ENCODE results near the gene ARMC3. TPM values are rescaled to one million over a fixed set of nuclear protein-coding genes. Genes with fewer than 3 reads are reported as not detected.

ARMC3 gene
- total RNA-seq, 1 experiment from 2014 or later, result not detected

DNA sequence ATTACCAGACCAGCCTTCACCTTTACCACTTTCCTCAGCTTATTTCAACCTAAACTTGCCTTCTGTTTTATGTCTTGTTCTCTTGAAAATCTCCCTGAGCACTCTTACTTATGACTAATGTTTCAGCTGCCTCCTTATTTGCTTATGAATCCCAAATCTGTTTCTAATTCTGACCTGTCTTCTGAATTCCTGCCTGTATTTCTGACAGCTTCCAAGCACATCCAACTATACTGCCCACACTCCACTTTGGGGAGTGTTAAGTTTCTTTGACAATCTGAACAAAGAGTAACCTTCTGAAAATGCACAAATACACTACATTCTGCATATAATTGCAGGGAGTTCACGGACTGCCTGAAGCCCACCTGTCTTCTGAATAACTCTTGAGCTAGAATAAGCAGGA lies 48.7 kb downstream of the ARMC3 start:
- no peak for DNase-seq
- no peak overlapping the region for H3K4me3 ChIP-seq
- no peaks in the 10 kb centered on the region for H3K9me3 ChIP-seq
- H3K27me3 ChIP-seq, result peaks cover 6% of the 10 kb centered on the region; the same call in 1 of the 2 replicates
- H3K36me3 ChIP-seq, result no peaks in the 10 kb centered on the region

DNA sequence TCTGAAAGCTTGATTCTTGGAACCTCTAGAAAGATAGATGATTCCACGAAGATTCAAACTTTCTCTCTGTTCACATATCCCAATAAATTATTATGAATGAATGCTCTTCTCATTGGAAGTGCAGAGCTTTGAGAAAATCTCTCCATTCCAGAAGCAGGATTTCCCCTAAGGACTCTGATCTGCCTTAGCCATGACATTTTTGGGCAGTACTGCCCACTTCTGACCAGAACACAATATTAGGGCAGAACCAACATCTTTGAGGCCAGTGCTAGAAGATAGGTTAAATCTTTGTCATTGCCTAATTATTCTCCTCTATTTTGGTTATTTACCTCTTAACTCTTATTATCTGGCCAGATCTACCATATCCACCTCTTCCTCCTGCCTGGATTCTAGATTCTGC lies 49.9 kb downstream of the ARMC3 start:
- H3K9me3 ChIP-seq, result no peaks in the 10 kb centered on the region
- H3K4me3 ChIP-seq, result no peak overlapping the region
- peaks cover 10% of the 10 kb centered on the region; the same call in 1 of the 2 replicates for H3K27me3 ChIP-seq
- no peaks in the 10 kb centered on the region for H3K36me3 ChIP-seq
- no peak for DNase-seq

- no peaks in the 10 kb centered on the region for H3K36me3 ChIP-seq
- DNase-seq, result no peak
- no peaks in the 10 kb centered on the region for H3K9me3 ChIP-seq
- no peak overlapping the region for H3K4me3 ChIP-seq
- peaks cover 10% of the 10 kb centered on the region; the same call in 1 of the 2 replicates for H3K27me3 ChIP-seq
Measured at GRCh38 chr10:22978287-22978686, 50.4 kb downstream of the ARMC3 start.

GRCh38 chr10:22978918-22979317 lies 51.1 kb downstream of the ARMC3 start:
- H3K9me3 ChIP-seq, result no peaks in the 10 kb centered on the region
- H3K27me3 ChIP-seq, result peaks cover 10% of the 10 kb centered on the region; the same call in 1 of the 2 replicates
- H3K4me3 ChIP-seq, result no peak overlapping the region
- no peak for DNase-seq
- H3K36me3 ChIP-seq, result no peaks in the 10 kb centered on the region

DNA sequence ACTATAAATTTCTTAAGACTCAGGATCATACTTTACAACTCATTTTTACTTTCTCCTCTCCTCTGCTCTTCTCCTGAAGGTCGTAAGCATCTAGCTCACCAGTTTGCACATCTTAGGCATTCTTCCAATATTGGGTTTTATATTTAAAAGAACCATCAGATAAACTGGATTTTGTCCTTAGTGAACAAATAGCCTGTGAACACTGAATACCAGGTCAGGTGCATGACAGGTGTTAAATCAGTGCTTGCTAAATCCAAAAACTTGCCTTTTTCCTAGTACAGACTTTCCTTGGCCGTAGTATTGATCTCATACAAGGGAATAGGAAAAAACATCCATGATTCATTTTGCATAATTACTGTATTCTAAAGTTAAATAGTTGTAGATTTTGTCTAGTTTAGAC lies 53.0 kb downstream of the ARMC3 start:
- Histone ChIP-seq H3K4me3 (no peak overlapping the region), H3K9me3 (no peaks in the 10 kb centered on the region), H3K36me3 (no peaks in the 10 kb centered on the region), H3K27me3 (peaks cover 10% of the 10 kb centered on the region; the same call in 1 of the 2 replicates)
- no peak for DNase-seq

DNA sequence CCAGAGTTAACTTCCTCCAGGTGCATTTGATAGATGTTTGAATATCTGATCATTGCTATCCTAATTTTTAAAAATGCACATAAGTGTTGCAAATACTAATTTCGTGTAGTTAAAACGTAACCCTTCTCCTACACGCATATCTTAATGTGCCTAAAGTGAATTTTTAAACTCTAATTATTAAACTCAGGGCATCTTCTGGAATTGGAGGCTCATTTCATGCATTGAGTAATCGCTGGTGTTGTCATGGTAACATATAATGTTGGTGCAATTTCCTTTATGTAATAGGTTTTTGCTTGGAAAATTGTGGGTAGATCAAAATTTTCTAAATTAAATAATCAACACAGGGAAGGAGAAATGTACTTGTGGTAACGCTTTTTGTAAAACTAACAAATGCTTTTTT lies 56.2 kb downstream of the ARMC3 start:
- no peak for DNase-seq
- Histone ChIP-seq H3K9me3 (no peaks in the 10 kb centered on the region), H3K4me3 (no peak overlapping the region), H3K27me3 (peaks cover 10% of the 10 kb centered on the region; the same call in 1 of the 2 replicates), H3K36me3 (no peaks in the 10 kb centered on the region)

DNA sequence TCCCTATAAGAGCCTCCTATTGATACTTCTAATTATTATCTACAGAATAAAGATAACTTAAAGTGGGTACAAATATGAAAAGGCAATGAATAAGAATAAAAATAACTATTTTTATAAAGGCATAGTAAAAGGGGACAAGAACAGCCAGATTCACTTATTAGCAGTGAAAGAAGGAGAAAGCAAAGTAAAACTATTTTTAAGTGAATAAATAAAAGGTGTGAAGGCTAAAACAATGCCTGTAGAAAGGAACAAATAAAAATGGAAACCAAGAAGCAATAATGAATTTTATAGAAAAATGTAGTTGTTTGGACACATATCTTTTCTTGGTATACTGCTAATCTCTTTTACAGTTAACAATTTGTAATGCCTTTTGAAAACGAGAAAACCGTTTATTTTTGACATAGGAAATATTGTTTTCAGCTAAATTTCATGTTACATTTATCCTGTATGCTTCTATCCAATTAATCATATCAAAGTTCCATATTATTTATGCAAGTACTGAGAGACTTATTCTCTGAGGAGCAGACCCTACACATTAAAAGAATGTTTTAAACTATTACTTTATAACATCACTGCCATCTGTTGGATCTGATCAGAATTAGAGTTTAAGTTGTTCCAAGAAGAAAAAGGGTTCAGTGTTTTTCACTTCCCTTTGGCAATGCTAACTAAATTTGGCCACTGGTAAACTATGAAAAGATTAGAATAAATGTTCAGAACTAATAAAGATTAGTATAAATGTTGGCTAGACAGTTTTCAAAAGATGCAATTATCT lies 59.1 kb downstream of the ARMC3 start:
- Histone ChIP-seq H3K9me3 (no peaks in the 10 kb centered on the region), H3K27me3 (no peaks in the 10 kb centered on the region), H3K4me3 (no peak overlapping the region), H3K36me3 (no peaks in the 10 kb centered on the region)
- DNase-seq, result no peak

DNA sequence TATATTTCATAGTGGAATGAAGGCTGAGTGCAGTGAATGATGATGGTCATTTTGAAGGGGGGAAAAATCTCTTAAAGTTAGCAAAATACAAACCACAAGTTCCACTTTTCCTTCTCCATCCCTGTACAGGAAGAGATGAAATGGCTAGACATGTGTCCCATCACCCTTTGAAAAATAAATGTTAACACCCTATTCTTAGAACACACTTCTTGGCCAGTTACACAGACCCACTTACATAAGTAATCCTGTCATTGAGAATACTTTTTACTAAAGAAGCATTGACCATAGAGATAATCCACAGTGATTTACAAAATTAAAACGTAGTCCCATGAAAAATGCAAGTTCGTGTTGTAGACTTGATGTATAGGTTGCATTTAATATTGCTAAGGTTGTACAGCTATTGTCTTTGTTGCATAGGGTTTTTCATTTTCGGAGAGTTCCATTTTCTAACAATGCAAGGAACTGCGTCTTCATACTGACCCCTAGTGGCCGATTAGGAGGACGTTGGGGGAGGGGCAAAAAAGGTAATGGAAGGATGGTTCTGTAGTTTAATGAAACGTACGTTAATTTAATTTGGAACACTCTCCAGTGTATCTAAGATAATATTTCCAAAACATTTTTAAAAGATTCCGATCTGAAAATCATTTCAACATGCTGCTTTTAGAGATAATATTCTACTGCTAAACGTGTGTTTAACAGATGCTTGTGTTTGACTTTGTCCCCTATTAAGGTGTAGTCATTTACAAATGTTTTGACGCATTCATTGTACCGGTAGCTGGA lies 60.9 kb downstream of the ARMC3 start:
- H3K27me3 ChIP-seq, result no peaks in the 10 kb centered on the region
- H3K4me3 ChIP-seq, result no peak overlapping the region
- DNase-seq, result peak; percentile 13
- H3K36me3 ChIP-seq, result no peaks in the 10 kb centered on the region
- H3K9me3 ChIP-seq, result no peaks in the 10 kb centered on the region

- DNase-seq, result no peak
Measured at GRCh38 chr10:22990443-22990842, 62.6 kb downstream of the ARMC3 start.

GRCh38 chr10:22992075-22992474 lies 64.2 kb downstream of the ARMC3 start:
- DNase-seq, result no peak
- Histone ChIP-seq H3K9me3 (no peaks in the 10 kb centered on the region), H3K4me3 (no peak overlapping the region), H3K27me3 (no peaks in the 10 kb centered on the region; the same call in 1 of the 2 replicates), H3K36me3 (no peaks in the 10 kb centered on the region)

More at GRCh38 chr10:22990443-22990842, 62.6 kb downstream of the ARMC3 start:
- H3K4me3 ChIP-seq, result no peak overlapping the region
- no peaks in the 10 kb centered on the region; the same call in 1 of the 2 replicates for H3K27me3 ChIP-seq
- no peaks in the 10 kb centered on the region for H3K36me3 ChIP-seq
- H3K9me3 ChIP-seq, result no peaks in the 10 kb centered on the region

DNA sequence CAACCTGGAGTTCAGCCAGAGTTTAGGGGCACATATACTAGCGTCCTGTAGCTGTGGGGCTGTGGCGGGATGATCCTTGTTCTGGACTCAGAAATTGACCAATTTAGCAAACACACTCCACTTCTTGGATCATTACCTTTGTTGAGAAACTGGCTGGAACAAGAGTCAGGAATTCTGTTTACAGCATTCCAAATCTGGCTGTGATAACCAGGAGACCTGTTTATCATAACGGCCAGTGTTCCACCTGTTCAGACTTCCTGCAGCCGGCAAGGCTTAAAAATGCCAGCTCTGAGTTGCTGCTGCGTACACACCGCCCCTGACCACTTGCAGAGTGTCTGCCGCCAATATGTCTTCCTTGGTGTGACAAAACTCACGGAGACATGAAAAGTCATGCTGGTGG lies 64.8 kb downstream of the ARMC3 start:
- no peaks in the 10 kb centered on the region for H3K9me3 ChIP-seq
- H3K27me3 ChIP-seq, result no peaks in the 10 kb centered on the region; the same call in 1 of the 2 replicates
- no peak for DNase-seq
- no peak overlapping the region for H3K4me3 ChIP-seq
- H3K36me3 ChIP-seq, result no peaks in the 10 kb centered on the region

DNA sequence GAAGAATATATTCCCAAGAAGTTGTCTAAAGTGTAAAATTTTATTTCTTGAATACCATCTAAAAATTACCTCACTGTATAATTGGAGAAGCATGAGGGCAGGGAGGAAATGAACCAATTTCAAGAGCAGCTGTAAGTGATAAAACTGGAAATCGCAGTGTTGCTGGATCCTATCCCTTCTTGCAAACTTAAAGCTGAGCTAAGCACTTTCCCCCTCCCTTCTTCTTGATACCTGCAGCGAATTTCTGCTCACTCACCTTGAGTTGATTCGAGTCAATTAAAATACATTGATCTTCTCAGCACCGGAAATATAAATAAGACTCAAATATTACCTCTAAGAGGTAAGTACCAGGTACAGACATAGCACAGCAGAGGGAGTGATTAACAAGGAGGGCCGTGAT lies 65.5 kb downstream of the ARMC3 start:
- no peak overlapping the region for H3K4me3 ChIP-seq
- no peak for DNase-seq
- no peaks in the 10 kb centered on the region for H3K9me3 ChIP-seq
- no peaks in the 10 kb centered on the region for H3K36me3 ChIP-seq
- no peaks in the 10 kb centered on the region; the same call in 1 of the 2 replicates for H3K27me3 ChIP-seq

DNA sequence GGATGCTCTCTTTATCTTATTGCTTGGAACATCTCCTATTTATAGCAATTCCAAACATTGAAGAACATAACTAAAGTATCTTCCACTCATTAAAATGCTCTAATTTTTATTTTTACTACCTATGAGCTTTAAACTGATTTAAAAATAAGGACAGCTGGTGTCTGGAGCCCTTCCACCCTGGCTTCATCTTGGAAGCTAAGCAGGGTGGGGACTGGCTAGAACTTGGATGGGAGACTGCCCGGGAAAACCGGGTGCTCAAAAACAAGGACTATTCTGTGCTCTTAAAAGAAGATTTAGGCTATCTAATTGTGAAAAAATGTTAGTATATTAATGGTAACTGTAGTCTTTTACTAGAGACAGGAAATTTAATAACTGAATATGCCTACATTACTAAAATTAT lies 69.2 kb downstream of the ARMC3 start:
- no peaks in the 10 kb centered on the region; the same call in 1 of the 2 replicates for H3K27me3 ChIP-seq

GRCh38 chr10:22998091-22998490 lies 70.2 kb downstream of the ARMC3 start:
- DNase-seq, result no peak
- Histone ChIP-seq H3K4me3 (no peak overlapping the region), H3K27me3 (no peaks in the 10 kb centered on the region; the same call in 1 of the 2 replicates), H3K9me3 (no peaks in the 10 kb centered on the region), H3K36me3 (no peaks in the 10 kb centered on the region)

More for the DNA sequence above, 69.2 kb downstream of the ARMC3 start:
- Histone ChIP-seq H3K36me3 (no peaks in the 10 kb centered on the region), H3K4me3 (no peak overlapping the region), H3K9me3 (no peaks in the 10 kb centered on the region)
- DNase-seq, result peak; percentile 2

DNA sequence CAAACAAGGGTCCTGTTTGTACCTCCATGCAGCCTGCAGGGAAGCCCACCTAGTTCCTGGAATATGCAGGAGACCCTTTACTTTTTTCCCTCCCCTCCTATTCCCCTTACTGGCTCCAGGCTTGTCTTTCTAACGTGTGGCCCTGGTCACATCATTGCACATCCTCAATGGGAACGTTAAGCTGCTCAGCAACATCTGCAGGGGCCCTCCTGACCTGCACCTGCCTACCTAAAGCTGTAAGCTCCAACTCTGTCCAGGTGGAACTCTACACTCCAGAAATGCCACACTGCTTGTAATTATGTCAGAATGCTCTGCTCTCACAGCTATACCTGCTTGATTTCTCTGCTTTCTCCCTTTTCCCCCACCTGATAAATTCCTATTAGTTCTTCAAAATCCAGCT lies 72.1 kb downstream of the ARMC3 start:
- Histone ChIP-seq H3K27me3 (no peaks in the 10 kb centered on the region; the same call in 1 of the 2 replicates), H3K36me3 (no peaks in the 10 kb centered on the region), H3K4me3 (no peak overlapping the region), H3K9me3 (no peaks in the 10 kb centered on the region)
- DNase-seq, result no peak

GRCh38 chr10:23001901-23002516 lies 74.2 kb downstream of the ARMC3 start:
- no peak for DNase-seq

GRCh38 chr10:23005150-23005549 lies 77.3 kb downstream of the ARMC3 start:
- Histone ChIP-seq H3K9me3 (no peaks in the 10 kb centered on the region), H3K27me3 (no peaks in the 10 kb centered on the region), H3K4me3 (no peak overlapping the region), H3K36me3 (no peaks in the 10 kb centered on the region)
- DNase-seq, result no peak

More at GRCh38 chr10:23001901-23002516, 74.2 kb downstream of the ARMC3 start:
- no peak overlapping the region for H3K4me3 ChIP-seq
- H3K9me3 ChIP-seq, result no peaks in the 10 kb centered on the region
- H3K36me3 ChIP-seq, result no peaks in the 10 kb centered on the region
- no peaks in the 10 kb centered on the region; the same call in 1 of the 2 replicates for H3K27me3 ChIP-seq

Measured in MG63 (cell line).